Hepatocyte (in vitro differentiated cells): ENCODE data around the gene IGDCC3. TPM values are rescaled to one million over a fixed set of nuclear protein-coding genes. Genes with fewer than 3 reads are reported as not detected.

ENCODE experiments used
- DNase-seq: peaks from one replicate; pipeline ENCODE4 v3.0.0-alpha.2; 2016; ENCODE audit warnings: low spot score
- H2AFZ ChIP-seq: fragments of 200-600 bp; sonication (generic); 2 replicates; pipeline ENCODE4 v1.6.0; 2016; ENCODE audit warnings: antibody characterized with exemption, mild to moderate bottlenecking
- H3K27ac ChIP-seq: fragments of 200-600 bp; sonication (generic); 2 replicates; pipeline ENCODE4 v1.5.1; 2016; ENCODE audit warnings: mild to moderate bottlenecking
- H3K27me3 ChIP-seq: fragments of 200-600 bp; sonication (generic); 2 replicates; pipeline ENCODE4 v1.6.1; 2016
- H3K36me3 ChIP-seq: fragments of 200-600 bp; sonication (generic); replicated peaks from 2 replicates; pipeline ENCODE4 v1.5.1; 2016; ENCODE audit warnings: low read depth; ENCODE audit not compliant: insufficient read depth
- H3K4me1 ChIP-seq: fragments of 200-600 bp; sonication (generic); 2 replicates; pipeline ENCODE4 v1.5.1; 2016; ENCODE audit warnings: mild to moderate bottlenecking, moderate library complexity; ENCODE audit not compliant: insufficient read depth
- H3K4me2 ChIP-seq: fragments of 200-600 bp; sonication (generic); 2 replicates; pipeline ENCODE4 v1.6.0; 2016
- H3K4me3 ChIP-seq: fragments of 200-600 bp; sonication (generic); 2 replicates; pipeline ENCODE4 v1.5.1; 2016; ENCODE audit warnings: mild to moderate bottlenecking
- H3K79me2 ChIP-seq: fragments of 200-600 bp; sonication (generic); 2 replicates; pipeline ENCODE4 v1.6.0; 2017; ENCODE audit warnings: mild to moderate bottlenecking
- H3K9me2 ChIP-seq: fragments of 200-600 bp; sonication (generic); replicated peaks from 2 replicates; pipeline ENCODE4 v1.6.0; 2017; ENCODE audit warnings: mild to moderate bottlenecking; ENCODE audit not compliant: insufficient read depth
- H3K9me3 ChIP-seq: fragments of 200-600 bp; sonication (generic); 2 replicates; pipeline ENCODE4 v1.5.1; 2016; ENCODE audit warnings: low read depth, mild to moderate bottlenecking
- H4K20me1 ChIP-seq: fragments of 200-600 bp; sonication (generic); 2 replicates; pipeline ENCODE4 v1.6.0; 2016; ENCODE audit warnings: mild to moderate bottlenecking; ENCODE audit not compliant: insufficient read depth, poor library complexity, severe bottlenecking
- CTCF ChIP-seq: fragments of 200-600 bp; sonication (generic); IDR thresholded peaks from 2 replicates; pipeline ENCODE4 v1.5.1; 2016; ENCODE audit warnings: antibody characterized with exemption, mild to moderate bottlenecking; ENCODE audit not compliant: poor library complexity
- EZH2 ChIP-seq: fragments of 200-600 bp; sonication (generic); IDR thresholded peaks from 2 replicates; pipeline ENCODE4 v1.6.1; 2016; ENCODE audit warnings: antibody characterized with exemption, mild to moderate bottlenecking, borderline replicate concordance
- EZH2phosphoT487 ChIP-seq: fragments of 200-600 bp; sonication (generic); IDR thresholded peaks from one replicate; pipeline ENCODE4 v1.6.1; 2018; ENCODE audit warnings: antibody characterized with exemption, mild to moderate bottlenecking, low read depth, moderate library complexity; ENCODE audit not compliant: unreplicated experiment, severe bottlenecking
- WGBS: methylation state at CpG from one replicate; pipeline ENCODE4 v1.1.6; 2016; ENCODE audit warnings: low lambda C conversion rate; ENCODE audit errors: missing lambda C conversion rate; 5-methylcytosine and 5-hydroxymethylcytosine counted together
- polyA plus RNA-seq: library from polyadenylated mRNA; unstranded; fragments of >200 nt; fragmentation: Nextera tagmentation; extraction: Ambion mirVana; gene quantifications from 2 replicates; pipeline ENCODE4 v1.2.1, GENCODE V29; 2016
- total RNA-seq: library from RNA; depleted of rRNA; stranded (reverse); fragments of >200 nt; gene quantifications from 2 replicates; pipeline ENCODE4 v1.2.3, GENCODE V29; 2014

Gene IGDCC3
- total and polyA plus RNA-seq, 2 experiments from 2014 or later, result 8.1 to 14.8 TPM

- H3K9me3 ChIP-seq, result no peaks in the 10 kb centered on the region
- H3K36me3 ChIP-seq, result no peaks in the 10 kb centered on the region
- peaks cover 5% of the 10 kb centered on the region for H3K4me1 ChIP-seq
- no peaks in the 10 kb centered on the region for H3K9me2 ChIP-seq
- no peaks in the 10 kb centered on the region for H4K20me1 ChIP-seq
- no peak overlapping the region for H2AFZ ChIP-seq
- no peak overlapping the region for H3K4me3 ChIP-seq
- H3K27ac ChIP-seq, result peak overlapping the region; percentile 48
- H3K27me3 ChIP-seq, result no peaks in the 10 kb centered on the region
- peak overlapping the region; percentile 10 for H3K4me2 ChIP-seq
- TF ChIP-seq EZH2phosphoT487 (no peak), EZH2 (no peak), CTCF (no peak)
- H3K79me2 ChIP-seq, result peaks cover 4% of the 10 kb centered on the region
- no peak for DNase-seq
- 59% methylated on average over 6 of the region's 6 CpGs for WGBS
These were observed 30.8 kb downstream of the IGDCC3 start for GRCh38 chr15:65346856-65347598.

- 79% methylated on average over 2 of the region's 2 CpGs for WGBS
- Histone ChIP-seq H3K79me2 (peaks cover 4% of the 10 kb centered on the region), H3K9me3 (no peaks in the 10 kb centered on the region), H4K20me1 (no peaks in the 10 kb centered on the region), H3K27me3 (no peaks in the 10 kb centered on the region), H3K4me1 (peaks cover 14% of the 10 kb centered on the region), H3K9me2 (no peaks in the 10 kb centered on the region), H3K27ac (no peak overlapping the region), H2AFZ (no peak overlapping the region), H3K4me3 (no peak overlapping the region), H3K4me2 (no peak overlapping the region), H3K36me3 (no peaks in the 10 kb centered on the region)
- TF ChIP-seq EZH2phosphoT487 (no peak), EZH2 (no peak), CTCF (no peak)
- DNase-seq, result no peak
These were observed 32.9 kb downstream of the IGDCC3 start for GRCh38 chr15:65344914-65345275.

GRCh38 chr15:65344214-65344913, 33.4 kb downstream of the IGDCC3 start:
- Histone ChIP-seq H3K27me3 (no peaks in the 10 kb centered on the region), H3K4me2 (no peak overlapping the region), H3K27ac (no peak overlapping the region), H3K4me3 (no peak overlapping the region), H3K36me3 (no peaks in the 10 kb centered on the region), H3K79me2 (peaks cover 4% of the 10 kb centered on the region), H4K20me1 (no peaks in the 10 kb centered on the region), H3K4me1 (peaks cover 17% of the 10 kb centered on the region), H2AFZ (no peak overlapping the region), H3K9me3 (no peaks in the 10 kb centered on the region), H3K9me2 (no peaks in the 10 kb centered on the region)
- 79% methylated on average over 8 of the region's 8 CpGs for WGBS
- DNase-seq, result no peak
- TF ChIP-seq EZH2 (no peak), EZH2phosphoT487 (no peak), CTCF (no peak)
